Panc1 (cell line): ENCODE measurements around the gene ZNF512. TPM values are rescaled to one million over a fixed set of nuclear protein-coding genes. Genes with fewer than 3 reads are reported as not detected.

ENCODE experiments used
- ATAC-seq: fragments of 200-7000 bp; cut with Tn5 transposase; 2 replicates; pipeline ENCODE4 v1.9.1; 2020; ENCODE audit warnings: mild to moderate bottlenecking, moderate library complexity
- BruUV-seq: library from RNA; stranded (reverse); fragments of 400-500 nt; replicated peaks from 2 replicates; lab custom pipeline; 2021; lab: Mats Ljungman, UMichigan
- CTCF ChIA-PET: fragments of 300-600 bp; sonication (Branson Sonifier 250); formaldehyde crosslinking; loops from one replicate; lab custom pipeline; 2022; ENCODE audit warnings: antibody characterized with exemption; lab: Charles Lee
- POLR2A ChIA-PET: fragments of 300-600 bp; sonication (Branson Sonifier 250); formaldehyde crosslinking; loops from one replicate; lab custom pipeline; 2022; ENCODE audit warnings: antibody characterized with exemption; lab: Charles Lee
- DNase-seq: peaks from one replicate; pipeline ENCODE4 v3.0.0-alpha.2; 2010; ENCODE audit warnings: low read depth, low spot score
- H3K27ac ChIP-seq: 2 replicates; pipeline ENCODE4 v1.5.1; 2011; ENCODE audit warnings: mild to moderate bottlenecking, low read length, inconsistent platforms
- H3K27me3 ChIP-seq: fragments of 200-500 bp; sonication (Bioruptor generic); 2 replicates; pipeline ENCODE4 v1.6.0; 2014; ENCODE audit warnings: low read length, inconsistent platforms; ENCODE audit not compliant: control insufficient read depth, insufficient read depth
- H3K36me3 ChIP-seq: fragments of 200-500 bp; sonication (Bioruptor generic); 2 replicates; pipeline ENCODE4 v1.5.1; 2014; ENCODE audit warnings: inconsistent platforms, mild to moderate bottlenecking, low read length, moderate library complexity; ENCODE audit not compliant: control insufficient read depth, insufficient read depth
- H3K4me1 ChIP-seq: 2 replicates; pipeline ENCODE4 v1.5.1; 2011; ENCODE audit warnings: inconsistent platforms, mild to moderate bottlenecking, low read length, moderate library complexity; ENCODE audit not compliant: control insufficient read depth, insufficient read depth
- H3K4me3 ChIP-seq, 2 experiments: 2 replicates each; pipeline ENCODE4 v1.5.1; 2011 to 2012; ENCODE audit warnings: low read depth in 2 of 2, low read length in 2 of 2, mild to moderate bottlenecking in 2 of 2, inconsistent platforms in 1 of 2, moderate library complexity in 1 of 2
- H3K9me3 ChIP-seq: fragments of 200-500 bp; sonication (Bioruptor generic); 2 replicates; pipeline ENCODE4 v1.5.1; 2014; ENCODE audit warnings: low read depth, mild to moderate bottlenecking, inconsistent platforms, low read length, moderate library complexity; ENCODE audit not compliant: control insufficient read depth, insufficient read depth
- POLR2AphosphoS5 ChIP-seq: IDR thresholded peaks from 2 replicates; pipeline ENCODE4 v1.6.1; 2012; ENCODE audit warnings: mild to moderate bottlenecking, low read depth, low read length, moderate library complexity
- SIN3A ChIP-seq: IDR thresholded peaks from 2 replicates; pipeline ENCODE4 v1.6.1; 2012; ENCODE audit warnings: low read depth, mild to moderate bottlenecking, low read length, moderate library complexity, borderline replicate concordance; ENCODE audit not compliant: insufficient read depth
- TCF7L2 ChIP-seq: IDR thresholded peaks from 2 replicates; pipeline ENCODE4 v1.6.1; 2011; ENCODE audit warnings: mild to moderate bottlenecking, low read depth, low read length, inconsistent platforms
- in situ Hi-C: cut with HindIII; loops from 2 replicates; pipeline ENCODE4 v1.10.0; 2016; ENCODE audit warnings: low sequenced_read_pairs, low pct_unique_long_range_greater_than_20kb
- intact Hi-C: fragments of 100-400 bp; cut with micrococcal nuclease; formaldehyde crosslinking; loops from one replicate; pipeline ENCODE4 v1.10.0; 2022; ENCODE audit not compliant: unreplicated experiment
- total RNA-seq: library from RNA; stranded (reverse); gene quantifications from one replicate; pipeline ENCODE4 v1.2.1, GENCODE V29; 2021; ENCODE audit not compliant: unreplicated experiment
- TF ChIP-seq, protein P1 (sequence below): fragments of 450-650 bp; IDR thresholded peaks from 2 replicates; pipeline ENCODE4 v1.5.1; 2017; ENCODE audit warnings: mild to moderate bottlenecking
- TF ChIP-seq, protein P2 (sequence below), 2 experiments: IDR thresholded peaks; 2 replicates each; pipeline ENCODE4 v1.6.1; 2011 to 2012; ENCODE audit warnings: low read depth in 2 of 2, control low read depth in 1 of 2, low read length in 1 of 2, mild to moderate bottlenecking in 1 of 2, moderate library complexity in 1 of 2; ENCODE audit not compliant: insufficient read depth in 1 of 2

The ZNF512 gene
- total RNA-seq, 1 experiment from 2014 or later, result 12.8 TPM

DNA sequence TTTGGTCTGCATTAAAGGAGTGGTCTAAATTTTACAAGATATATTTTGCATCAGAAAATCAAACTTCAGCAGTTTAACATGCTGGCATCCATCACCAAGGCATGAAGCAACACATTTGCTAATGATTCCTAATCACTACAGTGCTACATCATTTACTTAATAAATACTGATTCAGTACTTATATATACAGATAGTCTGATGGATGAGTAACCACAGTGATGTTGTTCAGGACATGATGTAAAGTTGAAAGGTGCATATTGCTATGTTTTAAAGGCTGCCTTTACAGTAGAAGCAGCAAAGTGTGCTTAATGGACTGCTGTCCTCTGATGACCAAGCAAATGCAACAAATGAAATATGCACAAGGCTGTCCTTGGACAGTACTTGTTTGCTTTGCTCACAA, 69.5 kb downstream of the ZNF512 start:
- in situ Hi-C loops, result no loop called here
- H3K4me1 ChIP-seq, result no peaks in the 10 kb centered on the region
- intact Hi-C loops, result no loop called here
- no peaks in the 10 kb centered on the region for H3K27me3 ChIP-seq
- no peak overlapping the region for H3K4me3 ChIP-seq
- BruUV-seq, result no TSS peak
- no peak for DNase-seq
- no peak overlapping the region for H3K27ac ChIP-seq
- TF ChIP-seq, protein P1, sequence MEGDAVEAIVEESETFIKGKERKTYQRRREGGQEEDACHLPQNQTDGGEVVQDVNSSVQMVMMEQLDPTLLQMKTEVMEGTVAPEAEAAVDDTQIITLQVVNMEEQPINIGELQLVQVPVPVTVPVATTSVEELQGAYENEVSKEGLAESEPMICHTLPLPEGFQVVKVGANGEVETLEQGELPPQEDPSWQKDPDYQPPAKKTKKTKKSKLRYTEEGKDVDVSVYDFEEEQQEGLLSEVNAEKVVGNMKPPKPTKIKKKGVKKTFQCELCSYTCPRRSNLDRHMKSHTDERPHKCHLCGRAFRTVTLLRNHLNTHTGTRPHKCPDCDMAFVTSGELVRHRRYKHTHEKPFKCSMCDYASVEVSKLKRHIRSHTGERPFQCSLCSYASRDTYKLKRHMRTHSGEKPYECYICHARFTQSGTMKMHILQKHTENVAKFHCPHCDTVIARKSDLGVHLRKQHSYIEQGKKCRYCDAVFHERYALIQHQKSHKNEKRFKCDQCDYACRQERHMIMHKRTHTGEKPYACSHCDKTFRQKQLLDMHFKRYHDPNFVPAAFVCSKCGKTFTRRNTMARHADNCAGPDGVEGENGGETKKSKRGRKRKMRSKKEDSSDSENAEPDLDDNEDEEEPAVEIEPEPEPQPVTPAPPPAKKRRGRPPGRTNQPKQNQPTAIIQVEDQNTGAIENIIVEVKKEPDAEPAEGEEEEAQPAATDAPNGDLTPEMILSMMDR, result no peak
- no peak for TF ChIP-seq POLR2AphosphoS5
- TF ChIP-seq SIN3A, result no peak
- TF ChIP-seq, protein P2, sequence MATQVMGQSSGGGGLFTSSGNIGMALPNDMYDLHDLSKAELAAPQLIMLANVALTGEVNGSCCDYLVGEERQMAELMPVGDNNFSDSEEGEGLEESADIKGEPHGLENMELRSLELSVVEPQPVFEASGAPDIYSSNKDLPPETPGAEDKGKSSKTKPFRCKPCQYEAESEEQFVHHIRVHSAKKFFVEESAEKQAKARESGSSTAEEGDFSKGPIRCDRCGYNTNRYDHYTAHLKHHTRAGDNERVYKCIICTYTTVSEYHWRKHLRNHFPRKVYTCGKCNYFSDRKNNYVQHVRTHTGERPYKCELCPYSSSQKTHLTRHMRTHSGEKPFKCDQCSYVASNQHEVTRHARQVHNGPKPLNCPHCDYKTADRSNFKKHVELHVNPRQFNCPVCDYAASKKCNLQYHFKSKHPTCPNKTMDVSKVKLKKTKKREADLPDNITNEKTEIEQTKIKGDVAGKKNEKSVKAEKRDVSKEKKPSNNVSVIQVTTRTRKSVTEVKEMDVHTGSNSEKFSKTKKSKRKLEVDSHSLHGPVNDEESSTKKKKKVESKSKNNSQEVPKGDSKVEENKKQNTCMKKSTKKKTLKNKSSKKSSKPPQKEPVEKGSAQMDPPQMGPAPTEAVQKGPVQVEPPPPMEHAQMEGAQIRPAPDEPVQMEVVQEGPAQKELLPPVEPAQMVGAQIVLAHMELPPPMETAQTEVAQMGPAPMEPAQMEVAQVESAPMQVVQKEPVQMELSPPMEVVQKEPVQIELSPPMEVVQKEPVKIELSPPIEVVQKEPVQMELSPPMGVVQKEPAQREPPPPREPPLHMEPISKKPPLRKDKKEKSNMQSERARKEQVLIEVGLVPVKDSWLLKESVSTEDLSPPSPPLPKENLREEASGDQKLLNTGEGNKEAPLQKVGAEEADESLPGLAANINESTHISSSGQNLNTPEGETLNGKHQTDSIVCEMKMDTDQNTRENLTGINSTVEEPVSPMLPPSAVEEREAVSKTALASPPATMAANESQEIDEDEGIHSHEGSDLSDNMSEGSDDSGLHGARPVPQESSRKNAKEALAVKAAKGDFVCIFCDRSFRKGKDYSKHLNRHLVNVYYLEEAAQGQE (IDR thresholded peaks at IDR 0.05; ENCODE audit: insufficient read depth in 1 of 2, low read depth in 2 of 2, low read length in 1 of 2), result no peak
- no peak for TF ChIP-seq TCF7L2
- peaks cover 25% of the 10 kb centered on the region for H3K36me3 ChIP-seq
- ATAC-seq, result no peak
- no peaks in the 10 kb centered on the region for H3K9me3 ChIP-seq
- ChIA-PET CTCF (no interaction called here), POLR2A (no interaction called here)

DNA sequence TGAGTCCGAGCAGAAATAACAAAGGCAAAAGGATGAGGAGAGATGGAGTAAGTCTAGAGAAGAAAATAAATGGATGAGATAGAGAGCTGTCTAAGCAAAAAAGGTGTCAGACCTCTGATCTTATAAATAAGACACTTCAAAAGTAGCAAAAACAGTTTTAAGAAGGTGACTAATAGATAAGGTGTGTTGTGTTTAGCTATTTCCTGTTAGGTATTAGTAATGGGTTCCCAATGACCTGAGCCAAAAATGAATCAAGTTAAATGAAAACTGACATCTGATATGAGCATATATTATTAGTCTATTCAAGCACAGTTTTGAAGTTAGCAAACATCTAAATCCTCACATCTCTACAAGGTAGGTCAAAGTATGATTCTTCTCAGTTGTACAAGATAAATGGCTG, 69.9 kb downstream of the ZNF512 start:
- ChIA-PET POLR2A (no interaction called here), CTCF (no interaction called here)
- DNase-seq (no peak), ATAC-seq (no peak)
- Histone ChIP-seq H3K4me1 (no peaks in the 10 kb centered on the region), H3K9me3 (no peaks in the 10 kb centered on the region), H3K36me3 (peaks cover 25% of the 10 kb centered on the region), H3K27me3 (no peaks in the 10 kb centered on the region), H3K27ac (no peak overlapping the region), H3K4me3 (no peak overlapping the region)
- in situ Hi-C loops (no loop called here), intact Hi-C loops (no loop called here)
- no TSS peak for BruUV-seq
- no peak for TF ChIP-seq POLR2AphosphoS5
- TF ChIP-seq, protein P1, result no peak
- TF ChIP-seq TCF7L2, result no peak
